ENCODE measurements around the gene LITAF.

The LITAF gene

GRCh38 chr16:11497851-11498289, 88.8 kb downstream of the LITAF start:
- DNase-seq (ENCODE audit: low read depth in 2 of 2, low spot score in 1 of 2): no peak

All from stimulated activated CD8-positive, alpha-beta memory T cell treated with anti-CD3 and anti-CD28 coated beads, Interleukin-4, amount 100 ng/mL, for 1 hour (primary cell).